ENCODE results near the gene NOD1. TPM values are rescaled to one million over a fixed set of nuclear protein-coding genes. Genes with fewer than 3 reads are reported as not detected.

NOD1 gene
- total RNA-seq, 1 donor, result 3.9 TPM

GRCh38 chr7:30436046-30436445, 42.5 kb downstream of the NOD1 start:
- no peak overlapping the region for H3K4me3 ChIP-seq (ENCODE audit: low read depth, low read length)
- no peak for DNase-seq (ENCODE audit: low read depth)
- TF ChIP-seq, protein P1, sequence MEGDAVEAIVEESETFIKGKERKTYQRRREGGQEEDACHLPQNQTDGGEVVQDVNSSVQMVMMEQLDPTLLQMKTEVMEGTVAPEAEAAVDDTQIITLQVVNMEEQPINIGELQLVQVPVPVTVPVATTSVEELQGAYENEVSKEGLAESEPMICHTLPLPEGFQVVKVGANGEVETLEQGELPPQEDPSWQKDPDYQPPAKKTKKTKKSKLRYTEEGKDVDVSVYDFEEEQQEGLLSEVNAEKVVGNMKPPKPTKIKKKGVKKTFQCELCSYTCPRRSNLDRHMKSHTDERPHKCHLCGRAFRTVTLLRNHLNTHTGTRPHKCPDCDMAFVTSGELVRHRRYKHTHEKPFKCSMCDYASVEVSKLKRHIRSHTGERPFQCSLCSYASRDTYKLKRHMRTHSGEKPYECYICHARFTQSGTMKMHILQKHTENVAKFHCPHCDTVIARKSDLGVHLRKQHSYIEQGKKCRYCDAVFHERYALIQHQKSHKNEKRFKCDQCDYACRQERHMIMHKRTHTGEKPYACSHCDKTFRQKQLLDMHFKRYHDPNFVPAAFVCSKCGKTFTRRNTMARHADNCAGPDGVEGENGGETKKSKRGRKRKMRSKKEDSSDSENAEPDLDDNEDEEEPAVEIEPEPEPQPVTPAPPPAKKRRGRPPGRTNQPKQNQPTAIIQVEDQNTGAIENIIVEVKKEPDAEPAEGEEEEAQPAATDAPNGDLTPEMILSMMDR (IDR thresholded peaks at IDR 0.05; ENCODE audit: insufficient read depth, low read depth, low read length), result no peak

GRCh38 chr7:30434140-30434799, 44.3 kb downstream of the NOD1 start:
- DNase-seq (ENCODE audit: low read depth), result no peak
- TF ChIP-seq, protein P1 (IDR thresholded peaks at IDR 0.05; ENCODE audit: insufficient read depth, low read depth, low read length), result no peak
- H3K4me3 ChIP-seq (ENCODE audit: low read depth, low read length), result no peak overlapping the region

DNA sequence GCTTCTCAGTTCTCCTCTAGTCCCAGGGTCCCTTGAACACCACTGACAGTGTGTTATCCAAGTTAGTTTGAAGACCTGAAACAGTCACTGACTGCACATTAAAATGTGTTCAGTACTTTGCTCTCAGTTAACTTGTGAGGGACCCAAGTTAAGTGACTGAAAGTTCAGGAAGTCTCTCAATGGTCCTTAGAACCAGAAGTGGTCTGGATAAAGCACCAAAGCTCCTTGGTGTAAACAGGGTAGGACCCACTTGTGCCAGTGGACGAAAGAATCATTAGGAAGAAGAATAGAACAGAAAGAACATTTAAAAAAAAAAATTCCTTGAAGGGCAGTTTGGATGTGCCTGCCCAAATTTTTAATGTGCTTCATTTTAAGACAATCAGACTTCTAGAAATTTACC, 45.1 kb downstream of the NOD1 start:
- TF ChIP-seq, protein P1 (IDR thresholded peaks at IDR 0.05; ENCODE audit: insufficient read depth, low read depth, low read length), result no peak
- DNase-seq (ENCODE audit: low read depth), result no peak
- no peak overlapping the region for H3K4me3 ChIP-seq (ENCODE audit: low read depth, low read length)

- TF ChIP-seq, protein P1 (IDR thresholded peaks at IDR 0.05; ENCODE audit: insufficient read depth, low read depth, low read length), result no peak
- DNase-seq (ENCODE audit: low read depth), result peak; percentile 47
- no peak overlapping the region for H3K4me3 ChIP-seq (ENCODE audit: low read depth, low read length)
Observed at GRCh38 chr7:30433082-30433481, 45.5 kb downstream of the NOD1 start.

- no peak overlapping the region for H3K4me3 ChIP-seq (ENCODE audit: low read depth, low read length)
- DNase-seq (ENCODE audit: low read depth), result no peak
- TF ChIP-seq, protein P1 (IDR thresholded peaks at IDR 0.05; ENCODE audit: insufficient read depth, low read depth, low read length), result no peak
Observed at GRCh38 chr7:30430777-30431176, 47.8 kb downstream of the NOD1 start.

DNA sequence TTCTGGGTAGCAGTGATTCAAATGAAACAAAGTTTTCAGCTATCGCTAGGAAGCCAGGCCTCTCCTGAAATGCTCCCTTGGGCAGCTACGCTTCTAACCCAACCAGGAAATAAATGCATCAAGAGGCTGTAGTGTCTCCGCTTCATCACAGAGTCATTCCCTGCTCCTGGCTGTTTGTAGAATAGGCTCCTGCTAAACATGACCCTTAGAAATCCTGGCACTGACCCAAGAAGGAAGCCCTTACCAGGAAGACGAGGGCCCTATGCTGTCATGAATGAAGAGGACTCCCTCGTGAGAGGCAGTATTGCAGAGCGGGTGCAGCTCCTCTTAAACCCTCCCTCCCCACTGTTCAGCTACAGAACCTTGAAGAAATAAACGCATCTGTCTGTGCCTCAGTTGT, 48.3 kb downstream of the NOD1 start:
- DNase-seq (ENCODE audit: low read depth), result no peak
- H3K4me3 ChIP-seq (ENCODE audit: low read depth, low read length), result no peak overlapping the region
- TF ChIP-seq, protein P1 (IDR thresholded peaks at IDR 0.05; ENCODE audit: insufficient read depth, low read depth, low read length), result no peak

- no peak overlapping the region for H3K4me3 ChIP-seq (ENCODE audit: low read depth, low read length)
Observed at GRCh38 chr7:30429156-30429530, 49.4 kb downstream of the NOD1 start.

More at GRCh38 chr7:30429156-30429530, 49.4 kb downstream of the NOD1 start:
- DNase-seq (ENCODE audit: low read depth), result no peak
- TF ChIP-seq, protein P1 (IDR thresholded peaks at IDR 0.05; ENCODE audit: insufficient read depth, low read depth, low read length), result no peak
